ENCODE results near the gene TMEM185B. TPM values are rescaled to one million over a fixed set of nuclear protein-coding genes. Genes with fewer than 3 reads are reported as not detected.

Gene TMEM185B
- total RNA-seq, 4 donors from 2014 or later, result 22.8 to 40.0 (median 30.4) TPM

DNA sequence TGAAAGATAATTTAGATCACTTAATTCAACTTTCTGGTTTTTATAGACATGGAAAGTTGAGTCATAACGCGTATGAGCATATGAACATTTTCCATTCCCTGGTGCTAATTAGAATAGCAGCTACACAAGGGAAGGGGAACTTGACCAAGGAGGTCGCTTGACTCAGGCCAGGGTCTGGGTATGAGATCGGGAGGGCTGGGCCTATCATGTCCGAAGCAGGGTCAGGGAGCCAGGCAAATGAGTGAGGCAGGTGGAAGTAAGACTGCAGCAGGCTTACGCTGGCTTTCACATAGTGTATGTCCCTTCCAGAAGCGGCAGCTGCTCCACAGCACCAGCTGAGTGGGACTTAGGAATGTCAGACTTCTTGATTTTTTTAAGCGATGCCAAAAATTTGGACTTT is 44.1 kb upstream of the TMEM185B start:
- no peaks in the 10 kb centered on the region for H3K9me3 ChIP-seq
- WGBS, result 90% methylated on average over 8 of the region's 8 CpGs
- H3K27me3 ChIP-seq, result no peaks in the 10 kb centered on the region
- no peak overlapping the region for H3K4me3 ChIP-seq
- H3K4me1 ChIP-seq, result peaks cover 17% of the 10 kb centered on the region
- no peaks in the 10 kb centered on the region for H3K36me3 ChIP-seq
- TF ChIP-seq, protein P1, sequence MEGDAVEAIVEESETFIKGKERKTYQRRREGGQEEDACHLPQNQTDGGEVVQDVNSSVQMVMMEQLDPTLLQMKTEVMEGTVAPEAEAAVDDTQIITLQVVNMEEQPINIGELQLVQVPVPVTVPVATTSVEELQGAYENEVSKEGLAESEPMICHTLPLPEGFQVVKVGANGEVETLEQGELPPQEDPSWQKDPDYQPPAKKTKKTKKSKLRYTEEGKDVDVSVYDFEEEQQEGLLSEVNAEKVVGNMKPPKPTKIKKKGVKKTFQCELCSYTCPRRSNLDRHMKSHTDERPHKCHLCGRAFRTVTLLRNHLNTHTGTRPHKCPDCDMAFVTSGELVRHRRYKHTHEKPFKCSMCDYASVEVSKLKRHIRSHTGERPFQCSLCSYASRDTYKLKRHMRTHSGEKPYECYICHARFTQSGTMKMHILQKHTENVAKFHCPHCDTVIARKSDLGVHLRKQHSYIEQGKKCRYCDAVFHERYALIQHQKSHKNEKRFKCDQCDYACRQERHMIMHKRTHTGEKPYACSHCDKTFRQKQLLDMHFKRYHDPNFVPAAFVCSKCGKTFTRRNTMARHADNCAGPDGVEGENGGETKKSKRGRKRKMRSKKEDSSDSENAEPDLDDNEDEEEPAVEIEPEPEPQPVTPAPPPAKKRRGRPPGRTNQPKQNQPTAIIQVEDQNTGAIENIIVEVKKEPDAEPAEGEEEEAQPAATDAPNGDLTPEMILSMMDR (IDR thresholded peaks at IDR 0.05), result no peak
- TF ChIP-seq EP300 (IDR thresholded peaks at IDR 0.05), result no peak
- TF ChIP-seq POLR2AphosphoS5 (IDR thresholded peaks at IDR 0.05), result no peak
- TF ChIP-seq POLR2A (IDR thresholded peaks at IDR 0.05), result no peak
- DNase-seq (ENCODE audit: low spot score in 2 of 2), result no peak
- H3K27ac ChIP-seq, result no peak overlapping the region

DNA sequence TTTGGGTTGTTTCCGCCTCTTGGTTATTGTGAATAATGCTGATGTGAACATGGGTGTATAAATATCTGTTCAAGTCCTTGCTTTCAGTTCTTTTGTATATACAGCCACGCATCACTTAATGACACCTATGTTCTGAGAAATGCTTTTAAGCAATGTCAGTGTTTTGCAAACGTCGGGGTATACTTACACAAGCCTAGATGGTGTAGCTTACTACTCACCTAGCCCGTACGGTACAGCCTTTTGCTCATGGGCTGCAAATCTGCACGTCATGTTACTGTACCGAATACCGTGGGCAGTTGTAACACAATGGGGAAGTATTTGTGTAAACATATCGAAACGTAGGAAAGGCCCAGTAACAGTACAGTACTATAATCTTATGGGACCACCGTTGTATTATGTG is 41.8 kb upstream of the TMEM185B start:
- H3K9me3 ChIP-seq, result peaks cover 3% of the 10 kb centered on the region
- H3K27me3 ChIP-seq, result no peaks in the 10 kb centered on the region
- H3K4me3 ChIP-seq, result no peak overlapping the region
- H3K4me1 ChIP-seq, result peaks cover 29% of the 10 kb centered on the region
- H3K27ac ChIP-seq, result no peak overlapping the region
- no peaks in the 10 kb centered on the region for H3K36me3 ChIP-seq
- DNase-seq (ENCODE audit: low spot score in 2 of 2), result no peak
- 81% methylated on average over 12 of the region's 12 CpGs for WGBS
- TF ChIP-seq EP300 (IDR thresholded peaks at IDR 0.05), result no peak
- TF ChIP-seq, protein P1 (IDR thresholded peaks at IDR 0.05), result no peak
- TF ChIP-seq POLR2A (IDR thresholded peaks at IDR 0.05), result no peak

DNA sequence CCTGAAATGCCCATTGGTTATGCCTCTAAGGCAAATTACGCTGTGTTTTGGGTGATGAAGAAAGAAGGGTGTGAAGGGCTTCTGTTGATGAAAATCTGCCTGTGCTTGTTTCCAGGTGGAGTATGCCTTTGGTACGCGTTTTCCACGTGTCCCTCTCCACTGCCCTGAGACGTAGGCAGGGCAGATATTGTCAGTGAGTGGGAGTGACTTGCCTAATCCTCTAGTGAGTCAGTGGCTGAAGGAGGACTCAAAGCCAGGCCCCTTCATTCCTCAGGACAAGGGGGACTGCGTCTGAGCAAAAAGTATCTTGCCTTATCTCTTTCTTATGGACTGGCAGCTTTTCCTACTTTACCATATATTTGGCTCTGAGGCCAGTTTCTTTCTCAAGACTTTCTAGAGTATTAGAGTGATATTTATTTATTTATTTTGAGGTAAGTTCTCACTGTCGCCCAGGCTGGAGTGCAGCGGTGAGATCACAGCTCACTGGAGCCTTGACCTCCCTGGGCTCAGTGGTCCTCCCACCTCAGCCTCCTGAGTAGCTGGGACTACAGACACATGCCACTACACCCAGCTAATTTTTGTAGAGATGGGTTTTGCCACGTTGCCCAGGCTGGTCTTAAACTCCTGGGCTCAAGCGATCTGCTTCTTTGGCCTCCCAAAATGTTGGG is 39.7 kb upstream of the TMEM185B start:
- WGBS, result 57% methylated on average over 10 of the region's 10 CpGs
- Histone ChIP-seq H3K27ac (peak overlapping the region; percentile 10), H3K27me3 (no peaks in the 10 kb centered on the region), H3K9me3 (peaks cover 3% of the 10 kb centered on the region), H3K36me3 (no peaks in the 10 kb centered on the region), H3K4me1 (peaks cover 26% of the 10 kb centered on the region), H3K4me3 (no peak overlapping the region)
- TF ChIP-seq, protein P1 (IDR thresholded peaks at IDR 0.05), result no peak
- TF ChIP-seq POLR2AphosphoS5 (IDR thresholded peaks at IDR 0.05), result no peak
- no peak for TF ChIP-seq POLR2A (IDR thresholded peaks at IDR 0.05)
- TF ChIP-seq EP300 (IDR thresholded peaks at IDR 0.05), result no peak
- DNase-seq (ENCODE audit: low spot score in 2 of 2), result no peak

DNA sequence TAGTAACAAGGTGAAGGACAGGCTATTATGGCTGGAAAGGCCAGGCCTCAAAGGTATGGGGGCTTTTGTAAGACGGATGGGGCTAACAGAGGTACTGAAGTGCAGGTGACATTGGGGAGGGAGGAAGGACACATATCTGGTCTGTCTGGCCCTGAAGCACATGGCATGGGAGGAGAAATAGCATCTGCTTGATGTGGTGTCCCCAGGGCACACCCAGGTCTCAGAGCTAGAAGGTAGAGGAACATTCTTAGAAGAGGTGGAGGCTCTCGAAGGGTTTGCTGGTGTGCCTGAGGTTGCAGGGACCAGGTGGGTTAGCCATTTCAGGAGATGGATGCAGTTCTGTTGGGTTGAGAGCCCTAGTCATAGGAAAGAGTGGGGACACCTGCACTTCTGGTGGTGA is 39.0 kb upstream of the TMEM185B start:
- peaks cover 3% of the 10 kb centered on the region for H3K9me3 ChIP-seq
- peak overlapping the region; percentile 10 for H3K27ac ChIP-seq
- no peaks in the 10 kb centered on the region for H3K36me3 ChIP-seq
- no peaks in the 10 kb centered on the region for H3K27me3 ChIP-seq
- no peak overlapping the region for H3K4me3 ChIP-seq
- TF ChIP-seq POLR2A (IDR thresholded peaks at IDR 0.05) (no peak), EP300 (IDR thresholded peaks at IDR 0.05) (no peak), POLR2AphosphoS5 (IDR thresholded peaks at IDR 0.05) (no peak)
- TF ChIP-seq, protein P1 (IDR thresholded peaks at IDR 0.05), result no peak
- WGBS, result 61% methylated on average over 2 of the region's 2 CpGs
- peaks cover 29% of the 10 kb centered on the region for H3K4me1 ChIP-seq
- no peak for DNase-seq (ENCODE audit: low spot score in 2 of 2)

DNA sequence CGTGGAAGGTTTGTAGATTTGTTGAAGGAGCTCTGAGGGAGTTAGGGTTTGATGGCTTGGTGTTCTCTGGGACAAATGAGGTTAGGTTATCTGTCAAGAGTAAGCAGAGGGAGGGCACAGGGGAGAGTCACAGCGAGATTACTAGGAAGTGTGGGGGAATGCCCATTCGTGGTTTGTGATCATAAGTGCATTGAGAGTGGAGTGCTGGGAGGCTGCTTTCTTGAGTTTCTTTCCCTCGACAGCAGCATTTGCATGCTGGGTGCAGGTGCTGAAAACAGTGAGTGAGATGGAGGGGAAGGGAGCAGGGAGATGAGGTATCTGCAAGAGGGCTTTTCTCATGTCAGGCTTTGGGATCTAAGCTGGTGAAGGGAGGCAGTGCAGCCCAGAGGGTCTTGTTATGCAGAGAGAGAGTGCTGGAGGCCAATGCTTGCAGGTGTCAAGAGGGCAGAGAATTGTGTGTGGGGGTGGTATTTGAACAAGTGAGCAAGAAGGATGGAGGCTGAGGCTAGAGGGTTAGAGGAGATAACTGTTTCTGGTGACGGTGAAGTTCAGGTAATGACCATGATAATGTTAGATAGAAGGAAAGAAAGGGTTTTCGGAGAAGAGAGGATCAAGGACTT is 38.3 kb upstream of the TMEM185B start:
- Histone ChIP-seq H3K36me3 (no peaks in the 10 kb centered on the region), H3K27me3 (no peaks in the 10 kb centered on the region), H3K9me3 (peaks cover 3% of the 10 kb centered on the region), H3K4me1 (peaks cover 30% of the 10 kb centered on the region), H3K4me3 (no peak overlapping the region), H3K27ac (no peak overlapping the region)
- TF ChIP-seq EP300 (IDR thresholded peaks at IDR 0.05) (no peak), POLR2A (IDR thresholded peaks at IDR 0.05) (no peak), POLR2AphosphoS5 (IDR thresholded peaks at IDR 0.05) (no peak)
- TF ChIP-seq, protein P1 (IDR thresholded peaks at IDR 0.05), result no peak
- 86% methylated on average over 6 of the region's 6 CpGs for WGBS
- DNase-seq (ENCODE audit: low spot score in 2 of 2), result no peak

All from suprapubic skin (tissue), 4 donors.